Measurements from ENCODE around the gene TDRD3. TPM values are rescaled to one million over a fixed set of nuclear protein-coding genes. Genes with fewer than 3 reads are reported as not detected.

The TDRD3 gene
- polyA plus RNA-seq, 3 donors: 8.3 to 12.8 (median 10.5) TPM

DNA sequence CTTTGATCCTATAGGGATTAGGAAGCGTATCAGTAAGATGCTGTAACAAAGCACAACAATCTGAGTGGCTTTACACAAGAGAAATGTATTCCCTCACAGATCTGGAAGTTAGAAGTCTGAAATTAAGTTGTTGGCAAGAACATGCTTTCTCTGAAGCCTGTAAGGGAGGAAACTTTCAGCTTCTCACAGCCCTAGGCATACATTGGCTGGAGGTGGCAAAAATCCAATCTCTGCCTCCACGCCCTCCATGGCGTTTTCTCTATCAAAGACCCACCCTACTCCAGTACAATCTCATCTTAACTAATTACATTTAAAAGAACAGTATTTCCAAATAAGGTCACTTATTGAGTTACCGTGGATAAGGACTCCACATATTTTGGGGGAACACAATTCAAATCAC is 211.9 kb downstream of the TDRD3 start:
- 69 to 75% (median 72%) methylated on average over 4 of the region's 4 CpGs for WGBS, 3 donors
- no peak overlapping the region for H3K27ac ChIP-seq (ENCODE audit: low read depth, low read length)

GRCh38 chr13:60611523-60611922 is 214.5 kb downstream of the TDRD3 start:
- H3K27ac ChIP-seq (ENCODE audit: low read depth, low read length): no peak overlapping the region
- WGBS, 3 donors: 71 to 83% (median 78%) methylated on average over 2 of the region's 2 CpGs

- 52 to 60% (median 59%) methylated on average over 3 of the region's 3 CpGs for WGBS, 3 donors
- no peak overlapping the region for H3K27ac ChIP-seq (ENCODE audit: low read depth, low read length)
These were observed 215.6 kb downstream of the TDRD3 start for GRCh38 chr13:60612593-60612992.

DNA sequence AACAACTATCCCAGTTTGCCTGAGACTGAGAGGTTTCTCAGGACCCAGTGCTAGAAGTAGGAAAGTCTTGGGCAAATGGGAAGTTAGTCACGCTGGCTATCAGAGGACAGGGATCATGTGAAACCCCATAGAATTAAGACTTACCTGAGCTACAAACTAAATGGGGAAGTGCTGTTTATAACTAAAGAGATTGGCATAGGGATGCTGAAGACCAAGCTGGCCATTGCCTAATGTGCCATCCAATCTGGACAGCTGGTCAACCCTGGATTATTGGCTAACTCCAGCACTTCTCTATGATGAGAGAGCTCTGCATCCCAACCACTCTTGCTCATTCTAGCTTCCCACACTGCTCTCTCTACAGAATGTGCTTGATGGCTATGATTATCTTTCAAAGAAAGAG is 216.1 kb downstream of the TDRD3 start:
- no peak overlapping the region for H3K27ac ChIP-seq (ENCODE audit: low read depth, low read length)
- 92 to 97% (median 92%) methylated on average over 1 of the region's 1 CpG for WGBS, 3 donors

DNA sequence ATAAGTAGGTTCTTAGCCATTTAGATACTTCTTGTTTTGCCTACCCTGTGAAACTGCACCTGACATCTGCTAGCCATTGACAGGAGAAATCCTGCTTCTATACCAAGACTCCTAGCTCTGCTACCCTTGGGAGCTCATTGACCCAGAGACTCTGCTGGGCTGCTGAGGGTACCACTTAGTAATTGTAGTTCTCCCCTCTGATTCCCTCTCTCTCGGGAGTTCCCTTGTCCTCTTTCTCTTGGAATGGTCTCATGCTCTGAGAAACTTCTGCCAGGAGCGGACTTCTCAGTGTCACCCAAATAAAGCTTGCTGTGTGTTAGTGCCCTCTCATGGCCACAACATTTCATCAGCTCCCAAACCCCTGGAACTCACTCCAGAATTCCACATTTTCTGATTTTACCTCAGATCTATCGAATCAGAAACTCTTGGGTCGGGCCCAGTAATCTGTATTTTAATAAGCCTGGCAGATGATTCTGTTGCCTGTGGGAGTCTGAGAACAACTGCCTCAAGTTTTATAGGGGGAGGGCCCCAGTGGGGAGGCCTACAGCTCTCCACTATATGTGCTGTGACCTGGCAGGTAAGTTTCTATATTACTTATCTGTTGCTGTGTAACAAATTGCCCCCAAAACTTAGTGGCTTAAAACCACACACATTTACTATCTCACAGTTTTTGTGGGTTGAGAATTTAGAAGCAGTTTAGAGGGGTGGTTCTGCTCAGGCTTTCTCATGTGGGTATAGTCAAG is 221.1 kb downstream of the TDRD3 start:
- WGBS, 3 donors: 68 to 83% (median 80%) methylated on average over 4 of the region's 4 CpGs
- no peak overlapping the region for H3K27ac ChIP-seq (ENCODE audit: low read depth, low read length)

GRCh38 chr13:60619461-60619860 is 222.4 kb downstream of the TDRD3 start:
- H3K27ac ChIP-seq (ENCODE audit: low read depth, low read length): no peak overlapping the region
- 69 to 80% (median 76%) methylated on average over 2 of the region's 2 CpGs for WGBS, 3 donors

- WGBS, 3 donors: 61 to 80% (median 69%) methylated on average over 5 of the region's 5 CpGs
- H3K27ac ChIP-seq (ENCODE audit: low read depth, low read length): no peak overlapping the region
These were observed 223.8 kb downstream of the TDRD3 start for GRCh38 chr13:60620611-60621395.

DNA sequence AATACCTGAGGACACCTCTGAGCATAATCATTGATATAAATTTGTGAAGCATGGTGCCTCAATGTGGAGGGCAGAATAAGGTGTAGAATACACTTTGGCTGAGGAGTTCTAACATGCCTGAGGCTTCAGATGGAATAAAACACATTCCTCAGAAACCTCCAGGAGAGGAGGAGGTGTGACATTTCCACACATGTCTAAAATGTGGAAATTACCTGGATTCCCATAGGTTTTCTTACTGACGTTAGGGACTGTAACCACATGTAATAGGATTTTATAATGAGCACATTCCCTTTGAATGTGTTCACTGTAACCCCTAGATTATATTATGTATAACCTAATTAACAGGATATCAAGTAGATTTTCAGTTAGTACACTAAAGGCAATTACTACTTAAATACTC is 226.1 kb downstream of the TDRD3 start:
- no peak overlapping the region for H3K27ac ChIP-seq (ENCODE audit: low read depth, low read length)
- WGBS, 3 donors: 36 to 76% (median 75%) methylated on average over 1 of the region's 1 CpG

Other genes with a start within 250 kb of the TDRD3 start
- gene DIAPH3, start 233.3 kb upstream of the TDRD3 start, polyA plus RNA-seq: under 1 TPM; 0.06 to 0.45 (median 0.24) TPM

Data from adipose tissue (tissue), 3 donors.